Cardiac fibroblast (primary cell): ENCODE results near the gene RBMS2.
A peak's percentile ranks its signal among the peaks of the same experiment; 100 is the strongest.

ENCODE experiments used
- DNase-seq, 2 donors: peaks; one replicate each; pipeline versions ENCODE4 v3.0.0 to v3.0.0-alpha.2; 2010; ENCODE audit warnings: low read depth in 2 of 2
- H3K4me3 ChIP-seq, 2 donors: replicated peaks in 1 of 2; 1 replicate in 1 of 2; 2 replicates in 1 of 2; pipeline ENCODE4 v1.5.1; 2011; ENCODE audit warnings: low read depth in 2 of 2, low read length in 2 of 2, mild to moderate bottlenecking in 2 of 2, moderate library complexity in 1 of 2
- TF ChIP-seq, protein P1 (sequence below): IDR thresholded peaks from one replicate; pipeline ENCODE4 v1.5.1; 2011; ENCODE audit warnings: low read depth, mild to moderate bottlenecking, low read length, inconsistent platforms

The RBMS2 gene

DNA sequence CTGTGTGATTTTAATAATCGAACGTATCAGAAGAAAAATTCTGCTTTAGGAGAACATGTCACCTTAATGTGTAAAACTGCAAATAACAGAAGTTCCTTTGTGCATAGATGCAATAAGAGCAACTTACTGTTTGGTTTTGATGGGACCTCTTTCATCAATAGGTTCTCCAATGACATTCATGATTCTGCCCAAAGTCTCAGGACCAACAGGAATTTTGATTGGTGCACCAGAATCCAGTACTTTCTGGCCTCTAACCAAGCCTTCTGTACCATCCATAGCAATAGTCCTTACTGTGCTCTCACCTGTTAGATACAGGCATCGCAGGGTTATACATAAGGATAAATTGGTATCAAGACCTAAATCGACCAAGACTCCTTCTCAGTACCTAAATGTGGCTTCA lies 123.0 kb downstream of the RBMS2 start:
- peak; percentile 32 to 33 for DNase-seq
- H3K4me3 ChIP-seq, result peak overlapping the region; percentile 99 to 100
- TF ChIP-seq, protein P1, sequence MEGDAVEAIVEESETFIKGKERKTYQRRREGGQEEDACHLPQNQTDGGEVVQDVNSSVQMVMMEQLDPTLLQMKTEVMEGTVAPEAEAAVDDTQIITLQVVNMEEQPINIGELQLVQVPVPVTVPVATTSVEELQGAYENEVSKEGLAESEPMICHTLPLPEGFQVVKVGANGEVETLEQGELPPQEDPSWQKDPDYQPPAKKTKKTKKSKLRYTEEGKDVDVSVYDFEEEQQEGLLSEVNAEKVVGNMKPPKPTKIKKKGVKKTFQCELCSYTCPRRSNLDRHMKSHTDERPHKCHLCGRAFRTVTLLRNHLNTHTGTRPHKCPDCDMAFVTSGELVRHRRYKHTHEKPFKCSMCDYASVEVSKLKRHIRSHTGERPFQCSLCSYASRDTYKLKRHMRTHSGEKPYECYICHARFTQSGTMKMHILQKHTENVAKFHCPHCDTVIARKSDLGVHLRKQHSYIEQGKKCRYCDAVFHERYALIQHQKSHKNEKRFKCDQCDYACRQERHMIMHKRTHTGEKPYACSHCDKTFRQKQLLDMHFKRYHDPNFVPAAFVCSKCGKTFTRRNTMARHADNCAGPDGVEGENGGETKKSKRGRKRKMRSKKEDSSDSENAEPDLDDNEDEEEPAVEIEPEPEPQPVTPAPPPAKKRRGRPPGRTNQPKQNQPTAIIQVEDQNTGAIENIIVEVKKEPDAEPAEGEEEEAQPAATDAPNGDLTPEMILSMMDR, result no peak

DNA sequence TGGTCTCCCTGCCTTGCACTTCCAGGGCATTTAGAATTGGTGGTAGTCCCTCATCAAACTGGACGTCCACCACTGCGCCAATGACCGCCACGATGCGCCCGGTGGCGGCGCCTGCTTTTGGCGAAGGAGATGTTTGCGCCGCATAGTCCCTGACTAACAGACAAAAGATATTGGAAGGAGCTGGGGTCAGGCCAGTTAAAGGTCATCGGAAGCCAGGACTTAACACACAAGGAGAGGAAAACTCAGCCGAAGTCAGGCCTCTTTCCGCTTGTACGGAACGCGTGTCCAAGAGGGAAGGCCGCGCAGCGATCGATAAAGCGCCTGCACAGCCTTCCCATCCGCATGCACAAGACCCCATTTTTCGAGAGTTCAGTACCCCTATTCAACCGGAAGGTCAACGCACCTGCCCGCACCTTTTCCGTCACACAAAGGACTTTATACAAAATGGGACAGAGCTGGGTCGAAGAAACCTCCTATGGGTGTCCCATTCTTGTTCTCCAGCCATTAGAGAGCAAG lies 123.6 kb downstream of the RBMS2 start:
- peak overlapping the region; percentile 99 to 100 for H3K4me3 ChIP-seq
- DNase-seq, result peak in 1 of 2 donors; percentile 18
- TF ChIP-seq, protein P1, result no peak
